ENCODE results near the gene CDCA4. TPM values are rescaled to one million over a fixed set of nuclear protein-coding genes. Genes with fewer than 3 reads are reported as not detected.

Gene CDCA4
- total and polyA plus RNA-seq, 2 donors (not counting 1 experiment from before 2014, with no cell fraction given), result 6.3 to 11.7 TPM

DNA sequence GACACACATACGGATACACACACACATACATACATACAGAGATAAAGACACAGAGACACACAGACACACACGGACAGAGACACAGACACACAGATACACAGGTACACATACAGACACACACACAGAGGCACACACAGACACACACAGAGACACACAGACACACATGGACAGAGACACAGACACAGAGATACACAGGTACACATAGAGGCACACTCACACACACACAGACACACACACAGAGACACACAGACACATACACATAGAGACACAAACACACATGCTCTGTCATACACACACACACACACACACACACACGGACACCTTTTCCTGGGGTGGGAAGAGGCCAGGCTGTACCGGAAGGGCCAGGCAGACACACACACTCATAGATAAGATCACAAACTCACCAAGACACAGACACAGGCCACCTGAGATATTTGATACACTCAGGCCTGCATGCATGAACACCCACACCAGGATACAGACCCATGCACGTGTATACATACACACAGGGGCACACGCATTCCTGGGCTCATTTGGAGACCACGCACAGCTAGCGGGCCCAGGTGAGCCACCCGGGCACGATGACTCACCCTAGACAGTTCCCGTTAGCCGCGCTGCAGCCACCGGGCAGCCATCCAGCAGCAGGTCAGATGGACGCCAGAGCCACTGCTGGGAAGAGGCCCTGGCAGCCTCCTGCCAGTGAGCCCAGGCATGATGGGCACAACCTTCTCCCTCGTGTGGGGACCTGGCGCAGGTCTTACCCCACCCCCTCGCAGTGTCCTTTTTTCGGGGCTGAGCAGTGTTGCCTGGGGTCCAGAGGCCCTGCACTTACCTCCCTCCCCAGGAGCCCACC, 40.9 kb downstream of the CDCA4 start:
- Mint-ChIP-seq H3K27ac (no peak overlapping the region), H3K27me3 (peaks cover 29% of the 10 kb centered on the region), H3K9me3 (ENCODE audit: insufficient read depth) (no peaks in the 10 kb centered on the region), H3K4me3 (peak overlapping the region; percentile 36), H3K4me1 (peaks cover 15% of the 10 kb centered on the region)
- DNase-seq (no peak), ATAC-seq (ENCODE audit: low read depth) (no peak)
- Histone ChIP-seq H3K27me3 (replicated peaks in 1 of 4; ENCODE audit: control extremely low read depth in 1 of 4, control insufficient read depth in 3 of 4, insufficient read depth in 4 of 4, low read length in 3 of 4) (peaks cover 0 to 32% (median 15%) of the 10 kb centered on the region in 4 experiments), H3K4me1 (ENCODE audit: control insufficient read depth in 2 of 2, insufficient read depth in 2 of 2, low read length in 2 of 2) (peaks cover 20 to 28% of the 10 kb centered on the region in 2 donors), H3K4me2 (replicated peaks; ENCODE audit: low read depth, low read length, poor library complexity, severe bottlenecking) (no peak overlapping the region), H3K36me3 (replicated peaks in 1 of 2; ENCODE audit: control extremely low read depth in 1 of 2, control insufficient read depth in 1 of 2, extremely low read depth in 1 of 2, insufficient read depth in 2 of 2, low read length in 1 of 2) (no peaks in the 10 kb centered on the region), H3K4me3 (ENCODE audit: control extremely low read depth in 1 of 5, extremely low read depth in 1 of 5, insufficient read depth in 1 of 5, low read depth in 2 of 5, low read length in 4 of 5) (no peak overlapping the region), H3K79me2 (ENCODE audit: control insufficient read depth, insufficient read depth, low read length) (no peaks in the 10 kb centered on the region), H4K20me1 (ENCODE audit: control insufficient read depth, insufficient read depth, low read length, poor library complexity, severe bottlenecking) (peaks cover 9% of the 10 kb centered on the region), H2AFZ (ENCODE audit: insufficient read depth, low read depth, low read length, poor library complexity, severe bottlenecking) (no peak overlapping the region), H3K9ac (ENCODE audit: low read length) (no peak overlapping the region), H3K9me3 (ENCODE audit: control extremely low read depth in 1 of 3, control insufficient read depth in 2 of 3, insufficient read depth in 1 of 3, low read length in 2 of 3) (peaks cover 0 to 11% (median 0%) of the 10 kb centered on the region in 3 donors), H3K27ac (ENCODE audit: low read length in 2 of 2) (no peak overlapping the region)
- ChIA-PET CTCF (interaction anchor here (1.3 kb wide), 1 partner anchor 107 kb away, joined by 3 read pairs; no protein-coding TSS in a partner anchor), POLR2A (no interaction called here)
- WGBS (ENCODE audit: insufficient coverage), result 78% methylated on average over 18 of the region's 19 CpGs
- TF ChIP-seq EZH2 (IDR thresholded peaks at IDR 0.05; ENCODE audit: borderline replicate concordance, insufficient read depth, low read depth, low read length, poor library complexity, severe bottlenecking), result no peak
- TF ChIP-seq, protein P1, sequence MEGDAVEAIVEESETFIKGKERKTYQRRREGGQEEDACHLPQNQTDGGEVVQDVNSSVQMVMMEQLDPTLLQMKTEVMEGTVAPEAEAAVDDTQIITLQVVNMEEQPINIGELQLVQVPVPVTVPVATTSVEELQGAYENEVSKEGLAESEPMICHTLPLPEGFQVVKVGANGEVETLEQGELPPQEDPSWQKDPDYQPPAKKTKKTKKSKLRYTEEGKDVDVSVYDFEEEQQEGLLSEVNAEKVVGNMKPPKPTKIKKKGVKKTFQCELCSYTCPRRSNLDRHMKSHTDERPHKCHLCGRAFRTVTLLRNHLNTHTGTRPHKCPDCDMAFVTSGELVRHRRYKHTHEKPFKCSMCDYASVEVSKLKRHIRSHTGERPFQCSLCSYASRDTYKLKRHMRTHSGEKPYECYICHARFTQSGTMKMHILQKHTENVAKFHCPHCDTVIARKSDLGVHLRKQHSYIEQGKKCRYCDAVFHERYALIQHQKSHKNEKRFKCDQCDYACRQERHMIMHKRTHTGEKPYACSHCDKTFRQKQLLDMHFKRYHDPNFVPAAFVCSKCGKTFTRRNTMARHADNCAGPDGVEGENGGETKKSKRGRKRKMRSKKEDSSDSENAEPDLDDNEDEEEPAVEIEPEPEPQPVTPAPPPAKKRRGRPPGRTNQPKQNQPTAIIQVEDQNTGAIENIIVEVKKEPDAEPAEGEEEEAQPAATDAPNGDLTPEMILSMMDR (IDR thresholded peaks at IDR 0.05), result no peak
- intact Hi-C loops (cut with micrococcal nuclease), result no loop called here
